Measurements from ENCODE around the gene FXYD5.
"Not testable (repeated sequence)": the region's sequence is repeated elsewhere in the genome, so short reads cannot be mapped to it uniquely, and the experiment has no call there.

FXYD5 gene

GRCh38 chr19:35140207-35140961, 14.2 kb upstream of the FXYD5 start:
- DNase-seq: no peak

DNA sequence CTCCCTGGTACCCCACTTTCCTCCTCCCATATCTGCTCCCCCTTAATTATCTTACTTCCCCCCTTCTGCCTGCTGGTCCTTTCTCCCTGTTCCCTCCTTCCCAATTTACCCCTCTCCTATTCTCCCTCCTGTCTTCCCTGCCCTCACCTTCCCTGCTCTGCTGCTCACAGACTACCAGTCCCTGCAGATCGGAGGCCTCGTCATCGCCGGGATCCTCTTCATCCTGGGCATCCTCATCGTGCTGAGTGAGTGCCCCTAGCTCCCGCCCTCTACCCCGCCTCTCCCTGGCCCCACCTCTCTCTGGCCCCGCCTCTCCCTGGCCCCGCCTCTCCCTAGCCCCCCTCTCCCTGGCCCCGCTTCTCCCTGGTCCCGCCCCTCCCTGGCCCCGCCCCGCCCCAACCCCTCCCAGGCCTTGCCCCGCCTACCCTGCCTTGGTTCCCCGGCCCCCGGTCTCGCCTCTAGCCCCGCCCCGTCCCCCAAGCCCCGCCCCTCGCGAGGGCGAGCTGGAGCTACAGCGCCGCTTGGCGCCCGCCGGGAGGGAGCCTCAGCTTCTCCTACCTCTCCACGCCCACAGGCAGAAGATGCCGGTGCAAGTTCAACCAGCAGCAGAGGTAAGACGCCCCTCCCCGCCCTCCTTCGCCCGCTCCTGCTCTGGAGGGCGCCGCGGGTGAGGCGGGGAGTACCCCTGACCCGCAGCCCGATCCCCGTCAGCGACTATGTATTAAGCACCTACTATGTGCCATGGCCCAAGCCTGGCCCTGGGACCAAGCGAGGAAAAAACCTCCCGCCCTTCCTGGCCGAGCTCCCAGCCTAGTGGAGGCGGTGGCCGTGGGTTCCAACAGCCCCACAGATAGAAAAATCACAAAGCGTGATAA, 13.3 kb upstream of the FXYD5 start:
- peak; percentile 83 for DNase-seq

GRCh38 chr19:35141837-35142605, 12.5 kb upstream of the FXYD5 start:
- no peak for DNase-seq

DNA sequence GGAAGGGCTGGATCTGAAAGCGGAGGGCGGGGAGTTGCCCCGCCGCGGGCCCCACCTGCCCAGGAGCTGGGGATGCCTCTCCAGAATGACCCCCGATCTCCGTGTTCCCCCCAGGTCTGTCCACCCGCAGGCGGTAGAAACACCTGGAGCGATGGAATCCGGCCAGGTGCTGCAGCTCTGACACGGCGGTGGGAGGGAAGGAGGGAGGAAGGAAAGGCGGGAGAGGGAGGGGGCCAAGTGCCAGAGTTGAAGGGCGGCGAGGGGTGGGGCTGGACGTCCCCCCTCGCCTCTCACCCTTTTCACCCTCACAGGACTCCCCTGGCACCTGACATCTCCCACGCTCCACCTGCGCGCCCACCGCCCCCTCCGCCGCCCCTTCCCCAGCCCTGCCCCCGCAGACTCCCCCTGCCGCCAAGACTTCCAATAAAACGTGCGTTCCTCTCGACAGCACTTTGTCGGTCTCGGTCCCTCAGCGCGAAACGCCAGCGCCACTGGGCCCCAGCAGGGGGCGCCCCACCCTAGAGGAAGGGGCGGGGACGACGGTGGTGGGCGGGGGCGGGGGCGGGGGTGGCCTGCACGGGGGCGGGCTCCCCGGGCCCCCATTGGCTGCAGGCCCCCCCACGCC, 11.8 kb upstream of the FXYD5 start:
- DNase-seq: no peak

DNA sequence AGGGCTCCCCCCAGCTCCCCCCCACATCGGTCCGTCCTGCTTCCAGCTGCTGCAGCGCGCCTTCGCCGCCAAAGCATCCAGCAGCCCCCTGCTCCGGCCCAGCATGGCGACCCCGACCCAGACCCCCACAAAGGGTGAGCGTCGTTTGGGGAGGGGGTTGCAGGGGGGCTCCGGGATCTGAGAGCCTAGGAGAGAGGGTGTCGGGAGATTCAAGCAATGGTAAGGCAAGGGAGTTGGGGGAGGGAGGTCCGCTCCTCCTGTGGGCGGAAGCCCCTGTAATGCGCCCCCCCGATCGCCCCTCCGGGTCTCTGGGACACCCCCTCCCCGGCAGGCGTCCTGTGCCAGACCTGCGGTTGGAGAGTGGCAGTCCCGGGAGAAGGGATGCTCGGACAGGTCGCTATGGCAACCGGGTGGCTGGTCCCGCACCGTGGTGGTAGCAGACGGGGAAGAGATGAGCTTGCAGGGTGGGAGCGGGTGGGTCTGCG, 11.3 kb upstream of the FXYD5 start, which contains the start of gene FXYD7:
Gene FXYD7 (plus strand): TSS at position 25 of the 485 bp plus-strand sequence. CDS start 79 bp downstream, at position 104.
- no peak for DNase-seq

DNA sequence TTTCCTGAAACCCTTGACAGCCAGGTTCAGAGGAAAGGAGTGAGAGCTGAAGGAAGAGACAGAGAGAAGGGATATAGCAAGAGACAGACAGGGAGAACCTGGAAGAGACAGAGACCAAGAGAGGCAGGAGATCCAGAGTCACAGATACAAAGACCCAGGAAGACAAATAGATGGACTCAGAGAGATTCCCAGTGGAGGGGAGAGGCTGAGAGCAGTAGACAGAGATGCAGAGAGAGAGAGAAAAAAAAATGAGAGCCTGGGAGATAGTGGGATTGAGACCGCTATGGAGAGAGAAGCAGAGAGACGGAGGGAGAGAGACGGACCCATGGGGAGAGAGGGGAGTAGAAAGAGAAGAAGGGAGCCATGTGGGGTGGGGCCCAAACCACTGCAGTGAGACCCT, 10.7 kb upstream of the FXYD5 start:
- DNase-seq: no peak

- DNase-seq: no peak
These were observed 10.3 kb upstream of the FXYD5 start for GRCh38 chr19:35144259-35144599.

GRCh38 chr19:35144600-35145436, 9.7 kb upstream of the FXYD5 start:
- peak; percentile 95 for DNase-seq

- DNase-seq: no peak
These were observed 7.6 kb upstream of the FXYD5 start for GRCh38 chr19:35146746-35147459.

DNA sequence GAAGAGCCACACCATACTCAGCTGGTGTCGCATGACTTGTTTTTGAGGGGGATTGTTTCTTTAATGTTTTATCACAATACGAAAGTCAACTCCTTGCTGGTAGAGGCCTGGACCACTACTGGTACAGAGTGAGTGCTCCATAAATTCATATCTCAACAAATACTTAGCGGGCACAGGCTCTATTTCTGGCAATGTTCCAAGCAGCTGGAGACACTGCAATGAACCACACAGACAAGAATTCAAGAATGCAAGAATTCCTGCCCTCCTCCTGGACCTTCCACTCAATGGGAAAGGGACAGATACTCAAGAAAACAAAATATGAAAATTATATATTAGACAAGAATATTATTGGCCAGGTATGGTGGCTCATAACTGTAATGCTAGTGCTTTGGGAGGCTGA, 5.1 kb upstream of the FXYD5 start:
- DNase-seq: no peak

GRCh38 chr19:35150445-35150844, 4.1 kb upstream of the FXYD5 start:
- no peak for DNase-seq

- DNase-seq: no peak
These were observed 3.1 kb upstream of the FXYD5 start for GRCh38 chr19:35151273-35152065.

GRCh38 chr19:35153129-35153522, 1.4 kb upstream of the FXYD5 start:
- DNase-seq: not testable (repeated sequence)

DNA sequence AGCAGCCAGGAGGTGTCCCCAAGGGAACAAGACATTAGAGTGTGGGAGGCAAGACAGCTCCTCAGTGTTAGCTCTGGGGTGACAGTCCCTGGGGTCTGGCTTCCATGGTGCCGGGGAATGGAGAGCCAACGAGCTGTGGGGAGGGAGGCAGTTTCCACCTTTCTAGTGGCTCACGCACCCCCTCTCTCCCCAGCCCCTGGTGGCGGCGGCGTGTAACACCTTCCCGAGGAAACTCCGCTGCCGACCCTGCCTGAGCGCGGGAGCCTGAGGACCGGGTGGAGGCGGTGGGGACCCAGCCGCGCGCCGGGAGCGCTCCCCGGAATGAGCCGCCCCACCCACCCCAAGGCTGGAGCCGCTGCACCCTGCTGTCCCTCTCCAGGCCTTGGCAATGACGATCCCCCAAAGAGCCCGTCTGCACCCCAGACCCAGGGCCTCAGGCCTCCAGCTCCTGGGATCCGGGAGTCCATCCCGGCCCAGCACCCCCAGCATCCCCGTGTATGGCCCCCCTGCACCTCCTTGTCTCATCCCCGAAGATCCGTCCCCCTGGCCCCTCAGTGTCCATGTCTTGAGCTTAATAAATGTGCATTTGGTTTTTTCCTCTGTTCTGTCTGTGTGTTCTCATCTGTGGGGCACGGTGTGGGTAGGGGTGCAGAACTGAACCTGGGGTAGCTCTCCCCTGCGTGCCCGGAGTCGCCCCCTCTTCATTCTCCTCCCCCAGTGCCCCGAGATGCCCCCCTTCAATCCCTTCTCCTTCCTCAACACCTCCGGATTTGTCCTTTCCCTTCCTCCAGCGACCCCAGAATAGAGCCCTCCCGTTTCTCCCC, 622 bp upstream of the FXYD5 start:
- DNase-seq: no peak

DNA sequence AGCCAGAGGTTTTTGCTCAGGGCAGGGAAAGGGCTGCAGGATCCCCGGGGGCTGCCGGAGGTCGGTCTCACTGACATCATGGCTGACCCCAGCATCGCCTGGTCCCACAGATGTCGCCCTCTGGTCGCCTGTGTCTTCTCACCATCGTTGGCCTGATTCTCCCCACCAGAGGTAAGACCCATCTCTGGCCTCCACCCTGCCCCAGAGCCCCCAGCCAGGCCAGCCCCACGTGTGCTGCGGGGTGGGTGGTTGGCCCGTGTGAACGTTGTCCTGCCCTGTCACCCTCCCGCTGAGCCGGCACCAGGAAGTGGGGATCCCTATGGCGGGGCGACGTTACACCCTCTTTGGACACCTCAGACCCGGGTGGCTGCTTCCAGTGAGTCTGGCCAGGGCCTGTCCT, 906 bp downstream of the FXYD5 start:
- DNase-seq: no peak

GRCh38 chr19:35155981-35156672, 1.6 kb downstream of the FXYD5 start:
- no peak for DNase-seq

DNA sequence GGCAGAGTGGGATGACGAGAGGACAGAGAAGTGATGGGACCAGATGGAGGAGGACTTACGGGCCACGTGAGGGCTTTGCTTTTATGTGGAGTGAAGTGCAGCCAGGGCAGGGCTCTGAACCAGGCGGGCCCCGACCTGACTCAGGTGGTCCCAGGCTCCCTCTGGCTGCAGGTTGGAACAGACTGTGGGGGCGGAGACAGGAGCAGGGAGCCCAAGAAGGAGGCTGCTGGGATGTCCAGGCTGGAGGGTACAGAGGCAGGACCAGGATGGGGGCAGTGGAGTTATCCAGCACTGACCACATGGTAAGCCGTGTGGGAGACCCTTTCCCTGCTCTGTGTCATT, 2.1 kb downstream of the FXYD5 start:
- no peak for DNase-seq

DNA sequence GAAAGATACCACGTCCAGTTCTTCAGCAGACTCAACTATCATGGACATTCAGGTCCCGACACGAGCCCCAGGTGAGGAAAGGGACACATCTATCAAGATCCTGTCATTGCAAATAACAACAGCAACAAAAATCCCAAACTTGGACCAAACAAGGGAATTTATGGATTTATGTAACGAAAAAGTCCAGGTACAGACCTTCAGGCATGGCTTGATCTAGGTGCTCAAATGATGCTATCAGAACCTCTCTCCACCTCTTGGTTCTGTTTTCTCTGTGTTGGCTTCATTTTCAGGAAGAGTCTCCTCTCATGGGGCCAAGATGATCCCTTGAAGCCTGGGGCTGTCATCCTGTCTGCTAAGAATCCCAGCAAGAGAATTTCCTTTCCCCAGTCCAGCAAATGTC, 2.9 kb downstream of the FXYD5 start:
- DNase-seq: no peak

DNA sequence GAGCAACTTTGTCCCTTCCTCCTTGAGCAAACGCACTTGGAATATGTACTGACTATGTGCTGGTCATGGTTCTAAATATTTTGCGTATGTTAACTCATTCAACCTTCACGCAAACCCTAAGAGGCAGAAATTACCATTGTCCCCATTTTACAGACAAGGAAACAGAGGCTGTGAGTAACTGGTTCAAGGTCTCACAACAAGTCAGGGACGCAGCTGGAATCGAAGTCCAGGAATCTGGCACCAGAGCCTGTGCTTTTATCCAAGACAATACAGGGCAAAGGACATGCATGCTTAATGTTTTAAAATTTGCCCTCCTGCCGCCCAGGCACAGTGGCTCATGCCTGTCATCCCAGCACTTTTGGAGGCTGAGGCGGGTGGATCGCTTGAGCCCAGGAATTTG, 5.1 kb downstream of the FXYD5 start:
- DNase-seq: no peak
